Measurements from ENCODE around the gene BOK.

Gene BOK

GRCh38 chr2:241620419-241620769, 61.8 kb downstream of the BOK start:
- DNase-seq (ENCODE audit: low read depth, low spot score): no peak
